SK-N-SH (cell line): ENCODE measurements around the gene THSD7B. TPM values are rescaled to one million over a fixed set of nuclear protein-coding genes. Genes with fewer than 3 reads are reported as not detected.

Source experiments
- CTCF ChIA-PET: fragments of 300-600, 350-600 bp; formaldehyde crosslinking; extraction: SDS; loops from one replicate; lab custom pipeline; 2021; lab: Yijun Ruan, JAX
- POLR2A ChIA-PET: fragments of 350-600 bp; sonication (Branson Sonifier 250); formaldehyde crosslinking; extraction: SDS; loops from one replicate; lab custom pipeline; 2020; ENCODE audit warnings: antibody characterized with exemption, inconsistent platforms; lab: Yijun Ruan, JAX
- DNase-seq: peaks from one replicate; pipeline ENCODE4 v3.0.0; 2012
- H2AFZ ChIP-seq: fragments of 200-600 bp; sonication (generic); 2 replicates; pipeline ENCODE4 v1.8.1; 2016; ENCODE audit warnings: antibody characterized with exemption, mild to moderate bottlenecking, low read depth
- H3F3A ChIP-seq: fragments of 200-600 bp; sonication (generic); replicated peaks from 2 replicates; pipeline ENCODE3; 2016; ENCODE audit warnings: antibody characterized with exemption, mild to moderate bottlenecking; ENCODE audit not compliant: insufficient read depth
- H3K27ac ChIP-seq, 2 experiments: fragments of 200-500 bp in 1 of 2; fragments of 200-600 bp in 1 of 2; sonication (Bioruptor generic) in 1 of 2; sonication (generic), shearing (Covaris generic) in 1 of 2; 2 replicates each; pipeline versions ENCODE4 v1.5.1 to v1.6.1; 2014 to 2016; ENCODE audit warnings: low read depth in 2 of 2, inconsistent platforms in 1 of 2, low read length in 1 of 2, mild to moderate bottlenecking in 1 of 2, mixed read lengths in 1 of 2
- H3K27me3 ChIP-seq: fragments of 200-600 bp; sonication (generic), shearing (Covaris generic); 2 replicates; pipeline ENCODE4 v1.6.1; 2016; ENCODE audit warnings: mixed run types; ENCODE audit not compliant: insufficient read depth
- H3K36me3 ChIP-seq, 2 experiments: fragments of 200-500 bp in 1 of 2; fragments of 200-600 bp in 1 of 2; sonication (Bioruptor generic) in 1 of 2; sonication (generic) in 1 of 2; replicated peaks in 1 of 2; 2 replicates each; pipeline versions ENCODE3 to v1.5.1; 2014 to 2016; ENCODE audit warnings: low read length in 1 of 2, mild to moderate bottlenecking in 1 of 2; ENCODE audit not compliant: insufficient read depth in 2 of 2, control insufficient read depth in 1 of 2
- H3K4me1 ChIP-seq, 2 experiments: fragments of 200-500 bp in 1 of 2; fragments of 200-600 bp in 1 of 2; sonication (Bioruptor generic) in 1 of 2; sonication (generic), shearing (Covaris generic) in 1 of 2; 2 replicates each; pipeline versions ENCODE4 v1.5.1 to v1.6.1; 2014 to 2016; ENCODE audit warnings: low read depth in 1 of 2, low read length in 1 of 2, mixed run types in 1 of 2; ENCODE audit not compliant: insufficient read depth in 2 of 2, control insufficient read depth in 1 of 2
- H3K4me2 ChIP-seq: fragments of 200-600 bp; sonication (generic), shearing (Covaris generic); 2 replicates; pipeline ENCODE4 v1.6.1; 2017; ENCODE audit warnings: mixed run types
- H3K4me3 ChIP-seq, 2 experiments: fragments of 200-500 bp in 1 of 2; fragments of 200-600 bp in 1 of 2; sonication (Bioruptor generic) in 1 of 2; sonication (generic), shearing (Covaris generic) in 1 of 2; 2 replicates each; pipeline versions ENCODE4 v1.5.1 to v1.8.1; 2014 to 2016; ENCODE audit warnings: low read depth in 2 of 2, inconsistent platforms in 1 of 2, low read length in 1 of 2, mild to moderate bottlenecking in 1 of 2, mixed read lengths in 1 of 2, moderate library complexity in 1 of 2
- H3K79me2 ChIP-seq: fragments of 200-600 bp; sonication (generic); 2 replicates; pipeline ENCODE4 v1.8.1; 2017; ENCODE audit warnings: mild to moderate bottlenecking; ENCODE audit not compliant: insufficient read depth
- H3K9ac ChIP-seq: fragments of 200-600 bp; sonication (generic); 2 replicates; pipeline ENCODE4 v1.6.1; 2017; ENCODE audit warnings: mixed run types
- H3K9me2 ChIP-seq: fragments of 200-600 bp; sonication (generic); 2 replicates; pipeline ENCODE4 v1.6.1; 2017; ENCODE audit warnings: mixed run types
- H3K9me3 ChIP-seq: fragments of 200-600 bp; sonication (generic); 2 replicates; pipeline ENCODE4 v1.6.1; 2017; ENCODE audit warnings: mixed run types, mild to moderate bottlenecking, moderate library complexity
- H4K20me1 ChIP-seq: fragments of 200-600 bp; sonication (generic); 2 replicates; pipeline ENCODE4 v1.6.1; 2017; ENCODE audit warnings: mild to moderate bottlenecking, mixed run types; ENCODE audit not compliant: insufficient read depth
- EZH2phosphoT487 ChIP-seq: fragments of 200-600 bp; sonication (generic); IDR thresholded peaks from 2 replicates; pipeline ENCODE4 v1.6.1; 2017; ENCODE audit warnings: low read depth, mixed run types, mild to moderate bottlenecking, antibody characterized with exemption, moderate library complexity, borderline replicate concordance
- FOXM1 ChIP-seq: IDR thresholded peaks from 2 replicates; pipeline ENCODE4 v1.4.0; 2012; ENCODE audit warnings: low read depth, mild to moderate bottlenecking
- GABPA ChIP-seq: IDR thresholded peaks from 2 replicates; pipeline ENCODE4 v1.4.0; 2012; ENCODE audit warnings: low read depth, mild to moderate bottlenecking
- NFIC ChIP-seq: IDR thresholded peaks from 2 replicates; pipeline ENCODE4 v1.4.0; 2012; ENCODE audit warnings: borderline replicate concordance
- NRF1 ChIP-seq: IDR thresholded peaks from 2 replicates; pipeline ENCODE4 v1.6.1; 2012; ENCODE audit warnings: low read depth, mild to moderate bottlenecking, low read length
- PBX3 ChIP-seq: IDR thresholded peaks from 2 replicates; pipeline ENCODE4; 2012
- POLR2AphosphoS5 ChIP-seq: IDR thresholded peaks from 2 replicates; pipeline ENCODE4 v1.6.1; 2012; ENCODE audit warnings: low read depth, low read length
- RAD21 ChIP-seq: IDR thresholded peaks from 2 replicates; pipeline ENCODE4 v1.6.1; 2012; ENCODE audit warnings: mild to moderate bottlenecking, low read length
- RCOR1 ChIP-seq: fragments of 150-350 bp; IDR thresholded peaks from 2 replicates; pipeline ENCODE4 v1.6.1; 2017; ENCODE audit warnings: antibody characterized with exemption, low read length
- REST ChIP-seq: IDR thresholded peaks from 2 replicates; pipeline ENCODE4 v1.6.1; 2012; ENCODE audit warnings: mild to moderate bottlenecking, low read depth, low read length, moderate library complexity
- RFX5 ChIP-seq: IDR thresholded peaks from 2 replicates; pipeline ENCODE4 v1.6.1; 2012; ENCODE audit warnings: mild to moderate bottlenecking, improper control_type of control experiment, low read length
- SMC3 ChIP-seq: IDR thresholded peaks from 2 replicates; pipeline ENCODE4 v1.6.1; 2012; ENCODE audit warnings: low read depth, low read length, improper control_type of control experiment
- ZBTB33 ChIP-seq: IDR thresholded peaks from 2 replicates; pipeline ENCODE4 v1.4.0; 2012; ENCODE audit warnings: low read depth, borderline replicate concordance
- WGBS: methylation state at CpG from one replicate; pipeline ENCODE4 v1.1.6; 2017; ENCODE audit warnings: low lambda C conversion rate; 5-methylcytosine and 5-hydroxymethylcytosine counted together
- polyA plus RNA-seq, 3 experiments: library from polyadenylated mRNA; depleted of rRNA; stranded (reverse); fragments of >200 nt; gene quantifications; 2 replicates each; pipeline ENCODE4 v1.2.3, GENCODE V29; 2012
- TF ChIP-seq, protein P1 (sequence below): fragments of 150-350 bp; IDR thresholded peaks from 2 replicates; pipeline ENCODE4 v1.6.1; 2017; ENCODE audit warnings: antibody characterized with exemption, low read length, low read depth, borderline replicate concordance
- TF ChIP-seq, protein P2 (sequence below): IDR thresholded peaks from 2 replicates; pipeline ENCODE4 v1.4.0; 2012; ENCODE audit warnings: low read depth

Gene THSD7B
- polyA plus RNA-seq, 1 of the 3 experiments (the other 2 are of a cell fraction): not detected

GRCh38 chr2:137493261-137493660 is 727.9 kb downstream of the THSD7B start:
- POLR2A ChIA-PET: no interaction called here
- H3K27ac ChIP-seq: no peak overlapping the region
- no peaks in the 10 kb centered on the region for H3K9me3 ChIP-seq
- H4K20me1 ChIP-seq: no peaks in the 10 kb centered on the region
- H2AFZ ChIP-seq: no peak overlapping the region
- TF ChIP-seq POLR2AphosphoS5 (no peak), NFIC (no peak), SMC3 (no peak), REST (no peak), PBX3 (no peak), RFX5 (no peak), RAD21 (no peak), FOXM1 (no peak), NRF1 (no peak), RCOR1 (no peak), GABPA (no peak), EZH2phosphoT487 (no peak), ZBTB33 (no peak)
- TF ChIP-seq, protein P1, sequence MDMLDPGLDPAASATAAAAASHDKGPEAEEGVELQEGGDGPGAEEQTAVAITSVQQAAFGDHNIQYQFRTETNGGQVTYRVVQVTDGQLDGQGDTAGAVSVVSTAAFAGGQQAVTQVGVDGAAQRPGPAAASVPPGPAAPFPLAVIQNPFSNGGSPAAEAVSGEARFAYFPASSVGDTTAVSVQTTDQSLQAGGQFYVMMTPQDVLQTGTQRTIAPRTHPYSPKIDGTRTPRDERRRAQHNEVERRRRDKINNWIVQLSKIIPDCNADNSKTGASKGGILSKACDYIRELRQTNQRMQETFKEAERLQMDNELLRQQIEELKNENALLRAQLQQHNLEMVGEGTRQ: no peak
- TF ChIP-seq, protein P2, sequence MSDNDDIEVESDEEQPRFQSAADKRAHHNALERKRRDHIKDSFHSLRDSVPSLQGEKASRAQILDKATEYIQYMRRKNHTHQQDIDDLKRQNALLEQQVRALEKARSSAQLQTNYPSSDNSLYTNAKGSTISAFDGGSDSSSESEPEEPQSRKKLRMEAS: no peak
- no peaks in the 10 kb centered on the region for H3K79me2 ChIP-seq
- H3K4me1 ChIP-seq: no peaks in the 10 kb centered on the region
- H3K9ac ChIP-seq: no peak overlapping the region
- CTCF ChIA-PET: no interaction called here
- H3K36me3 ChIP-seq: no peaks in the 10 kb centered on the region
- H3F3A ChIP-seq: no peaks in the 10 kb centered on the region
- no peaks in the 10 kb centered on the region for H3K9me2 ChIP-seq
- no peak for DNase-seq
- no peak overlapping the region for H3K4me2 ChIP-seq
- no peak overlapping the region for H3K4me3 ChIP-seq
- WGBS: 44% methylated on average over 5 of the region's 5 CpGs
- no peaks in the 10 kb centered on the region for H3K27me3 ChIP-seq
